ENCODE results near the gene KCNQ5.

- no peak for TF ChIP-seq CTCF (IDR thresholded peaks at IDR 0.05)
- no peak for TF ChIP-seq POLR2A (IDR thresholded peaks at IDR 0.05)
These were observed 61.9 kb downstream of the KCNQ5 start for GRCh38 chr6:72683797-72684196.
